Esophagus squamous epithelium (tissue), 4 donors: Measurements from ENCODE around the gene DCPS.

Source experiments
- CTCF ChIP-seq, 6 experiments: fragments of 450-650 bp in 4 of 6; fragments of 200-600 bp in 2 of 6; sonication (generic) in 2 of 6; IDR thresholded peaks; one replicate each; pipeline ENCODE4 v1.5.1; 2016 to 2019; ENCODE audit warnings: antibody characterized with exemption in 6 of 6, mild to moderate bottlenecking in 4 of 6, moderate library complexity in 4 of 6
- POLR2A ChIP-seq, 4 donors: fragments of 450-650 bp; IDR thresholded peaks; one replicate each; pipeline ENCODE4 v1.6.1; 2017; ENCODE audit warnings: antibody characterized with exemption in 4 of 4, mild to moderate bottlenecking in 4 of 4, moderate library complexity in 3 of 4

GRCh38 chr11:126290887-126291286 is 13.0 kb upstream of the DCPS start:
- TF ChIP-seq CTCF (IDR thresholded peaks at IDR 0.05) (no peak), POLR2A (IDR thresholded peaks at IDR 0.05) (no peak)
